Measurements from ENCODE around the gene RTEL1. TPM values are rescaled to one million over a fixed set of nuclear protein-coding genes. Genes with fewer than 3 reads are reported as not detected.

The RTEL1 gene
- total and polyA plus RNA-seq, 2 donors (not counting 1 experiment from before 2014, with no cell fraction given), result 15.1 to 32.6 TPM

GRCh38 chr20:63697357-63697867 lies 39.3 kb downstream of the RTEL1 start:
- CTCF ChIA-PET, result no interaction called here
- Mint-ChIP-seq H3K4me1 (peaks cover 16% of the 10 kb centered on the region), H3K27me3 (no peaks in the 10 kb centered on the region), H3K27ac (no peak overlapping the region), H3K9me3 (ENCODE audit: insufficient read depth) (no peaks in the 10 kb centered on the region), H3K4me3 (no peak overlapping the region)
- Histone ChIP-seq H3K79me2 (ENCODE audit: control insufficient read depth, insufficient read depth, low read length) (peaks cover 51% of the 10 kb centered on the region), H3K27ac (ENCODE audit: low read length in 2 of 2) (no peak overlapping the region), H2AFZ (ENCODE audit: insufficient read depth, low read depth, low read length, poor library complexity, severe bottlenecking) (no peak overlapping the region), H3K9me3 (ENCODE audit: control extremely low read depth in 1 of 3, control insufficient read depth in 2 of 3, insufficient read depth in 1 of 3, low read length in 2 of 3) (peaks cover 0 to 5% (median 0%) of the 10 kb centered on the region in 3 donors), H4K20me1 (ENCODE audit: control insufficient read depth, insufficient read depth, low read length, poor library complexity, severe bottlenecking) (peaks cover 76% of the 10 kb centered on the region), H3K27me3 (replicated peaks in 1 of 4; ENCODE audit: control extremely low read depth in 1 of 4, control insufficient read depth in 3 of 4, insufficient read depth in 4 of 4, low read length in 3 of 4) (peaks cover 0 to 3% (median 0%) of the 10 kb centered on the region in 4 experiments), H3K4me1 (ENCODE audit: control insufficient read depth in 2 of 2, insufficient read depth in 2 of 2, low read length in 2 of 2) (peaks cover 18% of the 10 kb centered on the region in 2 donors), H3K9ac (ENCODE audit: low read length) (no peak overlapping the region), H3K4me2 (replicated peaks; ENCODE audit: low read depth, low read length, poor library complexity, severe bottlenecking) (peak overlapping the region; percentile 74), H3K4me3 (ENCODE audit: control extremely low read depth in 1 of 5, extremely low read depth in 1 of 5, insufficient read depth in 1 of 5, low read depth in 2 of 5, low read length in 4 of 5) (no peak overlapping the region), H3K36me3 (replicated peaks in 1 of 2; ENCODE audit: control extremely low read depth in 1 of 2, control insufficient read depth in 1 of 2, extremely low read depth in 1 of 2, insufficient read depth in 2 of 2, low read length in 1 of 2) (peaks cover 0 to 5% of the 10 kb centered on the region in 2 experiments)
- DNase-seq (peak; percentile 16), ATAC-seq (ENCODE audit: low read depth) (no peak)
- intact Hi-C loops (cut with micrococcal nuclease), result no loop called here
- 44% methylated on average over 5 of the region's 7 CpGs for WGBS (ENCODE audit: insufficient coverage)
- TF ChIP-seq EZH2 (IDR thresholded peaks at IDR 0.05; ENCODE audit: borderline replicate concordance, insufficient read depth, low read depth, low read length, poor library complexity, severe bottlenecking), result no peak
- no peak for TF ChIP-seq CTCF (IDR thresholded peaks at IDR 0.05)
- POLR2A ChIA-PET, result interaction anchor here (1.1 kb wide), 1 partner anchor 11 kb away, joined by 3 read pairs; the partner anchor contains the start of genes ARFRP1 and ZGPAT

- Mint-ChIP-seq H3K4me1 (peaks cover 16% of the 10 kb centered on the region), H3K9me3 (ENCODE audit: insufficient read depth) (no peaks in the 10 kb centered on the region), H3K27ac (no peak overlapping the region), H3K27me3 (no peaks in the 10 kb centered on the region), H3K4me3 (no peak overlapping the region)
- no peak overlapping the region for H2AFZ ChIP-seq (ENCODE audit: insufficient read depth, low read depth, low read length, poor library complexity, severe bottlenecking)
- H3K4me2 ChIP-seq (replicated peaks; ENCODE audit: low read depth, low read length, poor library complexity, severe bottlenecking), result no peak overlapping the region
- no peak overlapping the region for H3K4me3 ChIP-seq (ENCODE audit: control extremely low read depth in 1 of 5, extremely low read depth in 1 of 5, insufficient read depth in 1 of 5, low read depth in 2 of 5, low read length in 4 of 5)
- intact Hi-C loops (cut with micrococcal nuclease), result no loop called here
- H3K36me3 ChIP-seq (replicated peaks in 1 of 2; ENCODE audit: control extremely low read depth in 1 of 2, control insufficient read depth in 1 of 2, extremely low read depth in 1 of 2, insufficient read depth in 2 of 2, low read length in 1 of 2), result peaks cover 0 to 5% of the 10 kb centered on the region in 2 experiments
- H4K20me1 ChIP-seq (ENCODE audit: control insufficient read depth, insufficient read depth, low read length, poor library complexity, severe bottlenecking), result peaks cover 82% of the 10 kb centered on the region
- H3K27ac ChIP-seq (ENCODE audit: low read length in 2 of 2), result no peak overlapping the region
- POLR2A ChIA-PET, result interaction anchor here (1.1 kb wide), 1 partner anchor 10 kb away, joined by 3 read pairs; the partner anchor contains the start of genes ARFRP1 and ZGPAT
- peaks cover 0 to 5% (median 0%) of the 10 kb centered on the region in 3 donors for H3K9me3 ChIP-seq (ENCODE audit: control extremely low read depth in 1 of 3, control insufficient read depth in 2 of 3, insufficient read depth in 1 of 3, low read length in 2 of 3)
- no peak for ATAC-seq (ENCODE audit: low read depth)
- WGBS (ENCODE audit: insufficient coverage), result 94% methylated on average over 30 of the region's 40 CpGs
- peaks cover 18% of the 10 kb centered on the region in 2 donors for H3K4me1 ChIP-seq (ENCODE audit: control insufficient read depth in 2 of 2, insufficient read depth in 2 of 2, low read length in 2 of 2)
- peaks cover 0 to 3% (median 0%) of the 10 kb centered on the region in 4 experiments for H3K27me3 ChIP-seq (replicated peaks in 1 of 4; ENCODE audit: control extremely low read depth in 1 of 4, control insufficient read depth in 3 of 4, insufficient read depth in 4 of 4, low read length in 3 of 4)
- CTCF ChIA-PET, result no interaction called here
- no peak overlapping the region for H3K9ac ChIP-seq (ENCODE audit: low read length)
- no peak for TF ChIP-seq CTCF (IDR thresholded peaks at IDR 0.05)
- no peak for TF ChIP-seq EZH2 (IDR thresholded peaks at IDR 0.05; ENCODE audit: borderline replicate concordance, insufficient read depth, low read depth, low read length, poor library complexity, severe bottlenecking)
- H3K79me2 ChIP-seq (ENCODE audit: control insufficient read depth, insufficient read depth, low read length), result peaks cover 56% of the 10 kb centered on the region
- DNase-seq, result no peak
These were observed 39.9 kb downstream of the RTEL1 start for GRCh38 chr20:63697868-63698545.
